ENCODE data around the gene MAST4.
A peak's percentile ranks its signal among the peaks of the same experiment; 100 is the strongest.

The MAST4 gene

DNA sequence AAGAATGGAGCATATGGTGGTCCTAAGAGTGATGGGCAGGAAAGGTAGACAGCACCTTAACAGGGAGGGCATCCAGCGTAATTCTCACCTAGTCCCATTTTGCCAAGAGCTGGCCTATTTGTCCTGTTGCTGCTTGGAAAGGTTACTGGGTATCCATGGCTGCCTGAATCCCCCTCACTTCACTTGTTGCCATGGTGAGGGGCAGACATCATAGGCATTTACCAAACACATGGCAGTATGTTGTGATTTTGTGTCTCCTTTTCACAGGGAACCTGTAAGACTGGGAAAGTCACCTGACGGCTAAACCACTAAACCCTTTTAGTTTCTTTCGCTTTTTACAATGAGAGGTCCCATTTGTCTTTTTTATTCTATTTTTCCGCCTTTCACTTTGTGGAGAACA, 373.3 kb downstream of the MAST4 start:
- no peak for DNase-seq

DNA sequence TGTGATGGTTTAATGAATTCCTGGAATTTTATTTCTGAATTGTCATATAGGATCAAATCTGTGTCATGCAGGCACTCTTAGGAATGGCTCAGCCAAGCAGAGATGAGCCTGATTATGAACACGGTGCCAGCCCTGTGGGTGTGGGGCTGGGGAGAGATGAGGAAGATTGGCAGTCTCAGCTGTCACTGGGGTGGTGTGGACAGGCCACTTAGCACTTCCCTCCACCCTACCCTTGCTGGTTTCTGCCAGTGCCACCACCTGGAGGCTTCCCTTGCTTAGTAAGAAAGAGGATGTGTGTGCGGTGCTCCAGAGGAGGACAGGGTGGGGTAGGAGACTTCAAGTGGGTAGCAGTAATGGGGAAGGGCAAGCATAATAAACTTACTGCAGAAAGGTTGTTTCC, 373.8 kb downstream of the MAST4 start:
- no peak for DNase-seq

DNA sequence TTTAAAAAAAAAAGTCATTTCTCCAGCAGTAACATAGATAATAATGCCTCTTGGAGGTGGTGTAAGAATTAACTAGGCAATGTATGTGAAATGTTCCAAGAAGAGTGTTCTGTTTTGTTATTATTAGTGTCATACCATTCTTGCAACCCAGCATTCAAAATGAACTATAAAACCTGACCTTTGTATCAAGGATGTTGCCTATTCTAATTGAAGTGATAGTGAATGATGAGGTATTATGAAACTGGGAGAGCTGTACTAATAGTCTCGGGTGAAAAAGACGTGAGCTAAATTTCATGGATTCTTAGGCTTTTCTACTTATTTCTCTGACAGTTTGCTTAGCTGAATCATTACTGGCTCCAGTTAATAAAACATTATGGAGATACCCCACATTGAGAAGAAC, 375.8 kb downstream of the MAST4 start:
- DNase-seq = no peak

DNA sequence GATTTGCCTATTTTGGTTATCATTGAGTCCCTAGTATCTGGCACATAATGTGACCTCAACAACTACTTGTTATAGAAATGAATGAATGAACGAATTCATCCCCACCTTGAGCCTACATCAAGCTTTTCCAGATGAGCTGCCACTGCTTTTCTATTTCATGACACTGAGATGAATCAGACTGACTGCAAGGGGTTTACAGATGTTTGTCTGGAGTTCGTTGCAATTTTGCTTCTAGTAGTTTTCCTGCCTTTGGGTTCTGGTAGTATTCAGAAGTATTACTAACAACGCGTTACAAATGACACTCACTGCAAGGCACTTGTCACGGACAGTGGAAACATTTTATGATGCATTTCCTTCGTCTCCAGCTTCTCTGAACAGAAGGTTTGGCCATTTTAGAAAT, 378.1 kb downstream of the MAST4 start:
- no peak for DNase-seq

DNA sequence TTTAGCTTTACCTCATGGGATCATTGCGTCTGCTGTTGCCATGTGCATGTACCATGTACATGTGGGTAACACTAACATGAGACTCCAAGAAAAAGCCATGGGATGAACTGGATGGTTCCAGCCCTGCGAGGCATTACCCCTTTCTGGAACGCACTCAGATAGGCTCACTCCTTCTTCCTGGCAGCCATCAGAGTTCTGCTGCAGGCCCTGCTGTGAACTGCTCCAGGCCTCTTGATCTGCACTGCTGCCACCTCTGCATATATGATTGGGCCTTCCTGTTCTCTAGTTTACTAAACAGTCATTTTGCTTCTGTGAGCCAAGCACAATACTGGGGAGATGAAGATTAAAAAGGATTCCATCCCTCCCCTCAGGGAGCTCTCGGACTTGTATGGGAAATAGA, 379.9 kb downstream of the MAST4 start:
- DNase-seq = no peak

DNA sequence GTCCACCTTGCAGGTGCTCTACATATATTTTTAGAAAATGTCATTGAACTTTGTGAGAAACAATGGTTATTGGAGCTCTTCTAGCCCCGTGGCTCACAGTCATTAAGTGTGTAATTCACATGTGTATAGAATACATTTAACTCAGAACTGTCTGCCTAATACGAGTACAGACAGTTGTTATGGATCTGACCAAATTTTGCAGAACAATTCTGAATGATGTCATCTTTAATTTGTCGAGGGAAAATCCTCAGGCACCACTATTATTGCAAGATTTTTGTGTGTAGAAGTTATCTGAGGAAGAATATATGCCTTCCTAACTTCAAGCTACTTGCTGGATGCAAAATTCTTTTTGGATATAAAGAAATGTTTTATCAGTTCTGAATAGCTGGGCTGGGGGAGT, 383.5 kb downstream of the MAST4 start:
- no peak for DNase-seq

DNA sequence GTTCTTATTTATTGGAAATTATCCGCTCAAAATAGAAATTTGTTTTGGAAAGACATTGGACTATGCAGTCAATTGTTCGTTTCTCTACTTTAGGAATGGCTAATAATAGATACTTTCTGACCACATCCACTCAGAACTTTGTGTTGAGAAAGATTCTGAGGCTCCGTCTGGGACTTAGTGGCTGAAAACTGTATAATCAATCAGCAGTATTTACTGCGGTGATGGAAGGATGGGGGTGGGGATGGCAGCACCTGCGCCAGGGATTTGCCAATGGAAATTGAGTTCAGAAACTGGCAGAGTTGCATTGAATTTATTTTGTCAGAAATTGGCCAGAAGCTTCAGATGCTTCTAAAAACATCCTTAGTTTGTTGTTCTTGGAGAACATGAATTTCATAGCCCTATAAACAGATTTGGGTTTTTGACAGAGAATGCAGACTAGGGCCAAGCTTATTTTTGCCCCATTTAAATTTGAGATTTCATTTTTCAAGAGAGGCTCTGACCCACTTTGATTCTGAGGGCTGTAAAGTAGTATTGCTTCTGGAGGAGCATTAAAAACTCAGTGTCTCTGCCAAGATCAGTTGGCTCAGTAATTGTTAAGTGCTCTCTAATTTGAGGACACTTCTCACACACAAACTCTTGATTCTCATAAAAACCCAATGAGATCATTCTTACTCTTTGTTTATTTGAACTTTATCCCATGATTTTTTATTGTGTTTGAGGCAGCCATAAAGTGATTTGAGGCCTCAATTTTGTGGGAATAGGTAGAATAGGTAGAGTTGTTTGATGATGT, 385.3 kb downstream of the MAST4 start:
- DNase-seq = no peak

DNA sequence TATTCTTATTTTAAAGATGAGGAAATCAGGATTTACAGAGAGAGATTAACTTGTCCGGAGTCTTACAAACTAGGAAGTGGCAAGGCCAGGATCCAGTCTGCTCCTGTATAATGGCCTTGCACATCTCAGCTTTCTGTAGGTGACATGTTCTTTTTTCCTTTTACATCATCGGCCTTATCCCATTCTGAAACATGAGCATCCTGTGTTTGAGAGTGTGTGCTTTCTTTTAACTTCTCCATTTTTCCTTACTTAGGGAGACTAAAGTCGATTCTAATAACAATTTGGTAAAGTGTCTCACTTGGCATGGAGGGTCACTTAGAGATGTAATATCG, 385.8 kb downstream of the MAST4 start:
- DNase-seq = no peak

DNA sequence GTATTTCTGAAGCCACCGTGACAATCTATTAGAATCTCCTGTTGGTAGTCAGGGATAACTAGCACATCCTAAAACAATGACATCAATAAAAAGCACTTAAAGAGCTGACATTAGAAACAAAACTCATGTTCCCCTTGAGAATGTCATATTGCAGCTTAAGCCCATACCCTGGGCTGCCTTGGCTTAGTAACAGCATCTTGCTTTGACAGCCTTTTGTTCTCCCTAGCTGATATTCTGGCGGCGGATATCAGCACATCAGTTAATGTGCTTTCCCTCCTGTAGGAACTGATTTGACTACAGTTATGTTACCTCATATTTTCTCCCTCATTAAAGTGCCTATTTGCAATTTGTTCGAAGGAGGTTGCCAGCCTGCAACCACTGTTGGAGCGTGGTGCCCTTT, 386.3 kb downstream of the MAST4 start:
- no peak for DNase-seq

DNA sequence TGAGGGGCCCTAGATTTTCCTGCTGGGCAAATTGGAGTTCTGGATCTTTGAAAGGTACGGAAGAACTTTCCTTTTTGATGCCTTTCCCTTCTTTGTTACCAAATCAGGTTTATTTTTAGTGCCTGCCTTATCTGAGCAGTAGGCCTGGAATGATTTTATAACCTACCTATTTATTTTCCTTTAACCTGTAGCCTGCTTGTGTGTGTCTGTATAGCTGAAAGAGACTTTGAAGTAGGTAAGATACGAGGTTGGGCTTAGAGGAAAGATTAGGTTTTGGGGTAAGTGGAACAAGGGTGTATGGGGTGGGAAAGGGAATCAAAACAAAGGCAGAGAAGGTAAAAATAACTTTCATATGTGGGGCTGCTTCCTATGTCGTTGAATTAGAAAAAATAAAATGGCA, 389.2 kb downstream of the MAST4 start:
- DNase-seq = no peak

DNA sequence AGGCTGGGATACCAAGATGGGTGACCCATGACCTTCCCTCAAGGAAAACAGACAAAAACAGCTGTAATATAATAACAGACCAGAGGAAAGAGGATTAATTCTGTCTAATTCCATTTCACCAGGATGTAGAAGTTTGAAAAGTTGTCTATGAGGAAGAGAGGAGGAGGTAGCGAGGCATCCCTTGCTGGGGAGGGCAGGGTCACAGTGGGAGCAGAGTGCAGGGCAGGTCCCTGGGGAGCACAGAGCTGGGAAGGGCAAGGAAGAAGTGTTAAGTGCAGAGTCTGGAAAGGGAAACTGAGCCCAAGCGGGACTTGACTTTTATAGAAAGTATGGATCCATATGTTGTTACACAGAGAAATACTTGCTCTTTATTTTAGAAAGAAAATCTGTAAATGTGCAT, 389.8 kb downstream of the MAST4 start:
- no peak for DNase-seq

DNA sequence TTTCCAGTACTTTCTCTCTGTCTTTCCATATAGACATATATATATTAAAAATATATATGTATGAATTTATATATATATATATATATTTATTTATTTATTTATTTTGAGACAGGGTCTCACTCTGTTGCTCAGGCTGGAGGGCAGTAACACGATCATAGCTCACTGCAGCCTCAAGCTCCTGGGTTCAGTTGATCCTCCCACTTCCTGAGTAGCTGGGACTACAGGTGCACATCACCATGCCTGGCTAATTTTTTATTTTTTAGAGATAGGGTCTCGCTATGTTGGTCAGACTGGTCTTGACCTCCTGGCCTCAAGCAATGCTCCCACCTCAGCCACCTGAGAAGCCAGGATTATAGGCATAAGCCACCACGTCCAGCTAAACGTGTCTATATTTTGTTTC, 390.3 kb downstream of the MAST4 start:
- no peak for DNase-seq

DNA sequence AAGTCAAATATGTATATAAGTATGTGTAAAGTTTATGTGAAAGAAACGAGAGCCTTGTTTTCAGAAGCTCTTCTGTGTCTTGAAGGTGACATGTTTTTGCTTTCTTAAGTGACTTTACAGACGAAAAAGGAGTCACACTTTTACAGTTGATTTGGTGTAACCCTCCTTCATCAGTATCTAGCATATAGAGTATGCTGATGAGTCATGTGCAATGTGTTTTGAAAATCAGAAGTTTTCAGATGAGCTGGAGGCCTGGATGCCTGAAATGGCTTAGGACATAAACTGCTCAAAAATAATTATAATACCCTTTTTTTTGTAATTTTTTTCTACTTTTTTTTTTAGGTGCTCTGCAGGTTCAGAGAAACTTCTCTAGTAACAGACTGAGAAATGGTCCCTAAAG, 390.9 kb downstream of the MAST4 start:
- DNase-seq = peak in 1 of 5 experiments; percentile 38

DNA sequence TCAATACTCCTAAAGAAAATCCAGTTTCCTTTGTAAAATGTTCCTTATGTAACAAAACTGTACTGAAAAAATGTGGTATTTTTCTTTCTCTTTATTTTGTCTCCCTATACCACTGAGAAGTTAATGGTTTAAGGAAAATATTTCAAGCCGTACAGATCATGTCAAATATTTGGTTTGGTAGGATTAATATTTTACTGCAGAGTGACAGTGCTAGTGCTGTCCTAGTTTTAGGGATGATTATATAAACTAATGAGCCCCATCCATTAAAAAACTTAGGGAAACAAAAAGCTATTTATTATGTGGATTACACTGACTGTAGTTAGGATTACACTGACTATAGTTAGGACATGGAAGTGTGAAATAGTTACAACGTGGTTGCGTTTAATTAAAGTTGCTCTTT, 391.3 kb downstream of the MAST4 start:
- no peak for DNase-seq

DNA sequence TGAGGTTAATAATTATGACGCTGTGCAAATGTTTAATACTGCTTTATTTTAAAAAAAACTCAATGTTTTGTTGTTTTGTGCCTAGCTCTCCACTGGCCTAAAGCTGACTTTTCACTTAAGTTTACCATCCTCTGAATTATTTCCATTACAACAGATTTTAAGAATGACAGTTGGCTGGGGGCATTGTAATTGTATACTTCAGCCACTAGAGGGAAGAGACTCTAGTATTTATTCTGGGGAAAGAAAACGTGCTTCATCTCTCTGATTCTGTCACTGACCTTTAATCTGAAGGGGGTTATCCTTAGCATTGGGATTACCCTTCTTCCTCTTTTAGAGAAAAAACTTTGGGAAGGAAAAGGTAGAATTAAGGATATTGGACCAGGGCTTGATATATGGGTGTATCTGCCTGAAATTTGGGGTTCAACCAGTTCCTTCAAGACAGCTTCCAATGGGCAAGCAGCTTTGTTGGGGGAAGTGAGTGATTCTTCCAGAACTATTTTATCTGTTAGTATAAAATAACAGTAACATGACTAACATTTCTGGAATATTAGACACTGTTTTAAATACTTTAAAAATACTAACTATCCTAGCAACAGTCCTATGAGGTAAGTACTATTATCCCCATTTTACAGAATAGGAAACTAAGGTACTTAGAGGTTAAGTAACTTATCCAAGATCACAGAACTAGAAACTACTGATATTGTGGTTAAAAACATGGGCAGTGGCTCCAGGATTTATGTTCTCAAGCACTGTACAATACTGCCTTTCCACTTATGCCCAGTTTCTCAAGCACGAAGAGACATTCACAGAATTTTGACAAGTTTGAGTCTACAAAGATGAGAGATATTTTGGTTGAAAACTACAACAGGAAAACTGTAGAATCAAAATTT, 392.0 kb downstream of the MAST4 start:
- peak in 1 of 5 experiments; percentile 44 for DNase-seq

DNA sequence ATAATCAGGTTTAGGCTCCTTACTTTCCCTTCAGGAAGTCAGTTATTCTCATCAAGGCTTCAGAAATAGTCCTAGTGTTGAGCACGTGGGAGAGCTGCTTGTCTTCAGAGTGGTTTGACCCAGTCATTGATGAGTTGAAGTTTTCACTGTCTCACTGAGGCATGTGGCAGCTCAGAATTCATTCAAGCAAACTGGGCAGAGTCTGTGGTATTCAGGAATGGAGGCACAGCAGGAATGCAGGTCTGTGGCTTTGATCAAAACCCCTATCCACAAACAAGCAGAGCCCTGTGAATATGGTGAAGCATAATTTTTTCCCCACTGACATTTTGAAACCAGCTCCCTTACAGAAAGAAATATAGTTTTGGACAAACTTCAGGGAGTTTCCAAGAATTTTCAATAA, 393.1 kb downstream of the MAST4 start:
- DNase-seq = no peak

DNA sequence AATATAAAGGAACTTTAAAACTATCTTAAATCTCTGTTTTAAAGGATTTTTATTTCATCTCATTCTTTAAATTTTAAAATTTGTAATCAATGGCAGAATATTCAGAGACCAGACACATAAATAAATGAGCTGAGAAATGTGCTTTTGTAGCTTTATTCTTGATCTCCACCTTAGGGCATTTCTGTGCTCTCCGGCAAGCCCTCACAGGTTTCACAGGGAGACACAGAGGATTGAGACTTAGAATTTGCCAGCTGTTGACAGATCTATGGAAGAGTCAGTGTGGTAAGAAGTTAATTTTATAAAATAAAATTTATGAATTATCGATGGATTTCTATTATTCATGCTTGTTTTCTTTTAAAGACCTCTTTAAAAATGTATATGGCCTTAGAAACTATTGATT, 393.6 kb downstream of the MAST4 start:
- no peak for DNase-seq

DNA sequence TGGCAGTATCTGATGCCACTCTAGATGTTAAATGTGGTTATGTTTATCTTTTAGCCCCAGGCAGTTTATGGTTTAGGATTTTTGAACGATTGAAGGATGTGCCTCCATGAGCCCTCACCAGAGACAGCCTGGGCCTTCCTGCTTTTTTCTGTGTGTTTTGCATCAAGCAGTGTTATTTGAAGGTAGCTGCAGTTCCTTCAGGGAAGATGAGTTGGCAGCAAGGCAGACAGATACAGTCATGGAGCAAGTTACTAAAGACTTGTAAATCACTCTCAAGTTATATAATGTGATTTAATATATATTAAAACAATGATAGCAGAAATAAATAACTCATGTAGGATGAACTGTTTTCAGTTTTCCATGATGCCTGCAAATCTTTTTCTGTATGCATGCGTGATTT, 395.6 kb downstream of the MAST4 start:
- no peak for DNase-seq

DNA sequence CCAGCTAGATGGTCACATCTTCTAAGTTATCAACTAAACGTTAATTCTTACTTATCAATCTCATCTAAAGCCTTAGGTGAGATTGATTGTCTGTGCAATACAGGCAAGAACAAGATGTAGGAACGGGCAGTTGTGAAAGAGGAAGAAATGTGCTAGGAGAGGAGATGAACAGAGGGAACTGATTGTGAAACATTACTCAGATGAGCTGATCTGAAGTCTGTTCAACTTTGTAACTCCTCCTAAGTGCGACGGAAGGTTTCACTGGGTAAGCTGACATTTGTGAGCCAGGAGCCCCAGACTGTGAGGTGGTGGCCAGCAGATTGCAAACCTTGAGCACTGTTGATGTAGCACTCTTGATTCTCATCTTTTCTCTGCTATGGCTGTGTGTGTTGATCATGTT, 396.4 kb downstream of the MAST4 start:
- no peak for DNase-seq

DNA sequence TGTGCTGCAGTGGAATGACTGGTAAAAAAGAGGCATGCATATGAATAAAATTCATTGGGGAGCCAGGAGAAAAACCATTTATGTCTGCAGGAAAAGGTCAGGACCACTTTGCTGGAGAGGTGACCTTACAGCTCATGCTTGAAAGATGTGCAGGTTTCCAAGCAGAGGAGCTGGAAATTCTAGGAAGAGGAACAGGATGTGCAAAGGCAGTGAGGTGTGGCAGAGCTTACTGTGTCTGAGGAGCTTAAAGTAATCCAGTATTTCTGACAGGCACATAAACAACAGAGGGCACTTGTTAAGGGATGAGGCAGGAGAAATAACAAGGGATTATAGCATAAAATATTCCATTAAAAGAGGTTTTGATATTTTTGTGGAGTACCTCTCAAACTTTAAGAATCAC, 397.3 kb downstream of the MAST4 start:
- no peak for DNase-seq

DNA sequence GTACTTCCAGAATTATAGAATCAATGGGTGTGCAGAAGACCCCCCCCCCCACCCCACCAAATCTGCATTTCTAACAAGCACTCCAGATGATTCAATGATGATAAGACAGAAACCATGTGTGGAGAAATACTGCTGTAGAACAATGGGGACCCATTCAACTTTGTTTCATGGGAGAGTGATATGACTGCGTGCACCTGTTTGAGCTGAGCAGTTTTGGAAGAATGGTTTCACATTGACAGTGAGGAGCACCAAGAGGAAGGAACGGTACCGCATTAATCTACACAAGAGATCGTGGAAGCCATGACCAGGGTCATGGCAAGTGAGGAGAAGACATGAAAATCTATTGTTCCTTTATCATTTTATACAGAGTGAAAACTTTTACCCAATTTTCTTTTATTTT, 397.7 kb downstream of the MAST4 start:
- DNase-seq = no peak

DNA sequence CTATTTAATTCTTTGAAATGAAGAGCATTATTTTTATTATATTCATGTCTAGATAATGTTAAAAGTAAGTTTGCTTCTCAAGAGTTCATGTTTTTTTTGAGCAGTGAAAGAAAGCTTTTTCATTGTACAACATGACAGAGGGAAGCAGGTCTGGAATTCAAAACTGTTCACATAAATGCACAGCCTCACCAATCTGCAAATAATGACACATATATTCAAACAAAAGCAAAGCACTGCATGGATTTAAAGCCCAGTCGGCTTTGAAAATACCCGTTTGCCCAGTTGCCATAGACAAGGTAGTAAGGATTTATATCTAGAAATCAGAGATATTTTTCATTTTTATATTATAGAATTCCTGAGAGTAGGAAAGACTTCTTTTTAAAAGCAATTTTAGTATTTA, 398.6 kb downstream of the MAST4 start:
- no peak for DNase-seq

DNA sequence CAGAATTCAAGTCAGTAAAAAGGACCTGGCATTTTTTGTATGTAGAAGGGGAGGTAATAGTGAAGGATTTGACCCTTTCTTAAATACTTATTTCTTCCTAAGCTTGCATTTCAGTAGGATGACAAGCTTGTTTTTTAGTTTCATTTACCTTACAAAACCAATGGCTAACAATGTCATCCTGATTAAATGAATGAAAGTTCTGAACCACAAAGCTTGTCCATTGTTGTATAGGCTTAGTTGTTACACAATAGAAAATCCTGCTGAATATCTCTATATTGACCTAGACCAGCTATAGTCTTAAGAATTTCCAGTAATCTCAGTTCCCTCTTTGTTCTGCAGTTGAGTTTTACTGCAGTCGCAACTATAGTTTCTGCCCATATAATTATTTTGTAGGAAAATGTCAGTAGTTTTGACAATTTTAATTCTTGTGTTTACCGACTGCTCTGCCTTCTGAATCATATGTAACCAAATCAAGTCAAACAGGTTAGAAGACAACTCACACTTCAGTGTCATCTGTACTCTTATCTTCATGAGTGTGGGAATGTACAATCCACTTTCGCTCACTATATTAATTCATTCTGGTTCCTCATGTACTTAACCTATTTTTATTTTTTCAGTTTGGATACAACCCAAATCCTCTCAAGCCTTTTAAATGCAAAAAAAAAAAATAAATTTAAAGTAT, 404.7 kb downstream of the MAST4 start:
- no peak for DNase-seq

Data from T-helper 2 cell (primary cell).